SK-N-SH (cell line): ENCODE results near the gene EMP2. TPM values are rescaled to one million over a fixed set of nuclear protein-coding genes. Genes with fewer than 3 reads are reported as not detected.

Experiments
- CTCF ChIA-PET: fragments of 300-600, 350-600 bp; formaldehyde crosslinking; extraction: SDS; loops from one replicate; lab custom pipeline; 2021; lab: Yijun Ruan, JAX
- POLR2A ChIA-PET: fragments of 350-600 bp; sonication (Branson Sonifier 250); formaldehyde crosslinking; extraction: SDS; loops from one replicate; lab custom pipeline; 2020; ENCODE audit warnings: antibody characterized with exemption, inconsistent platforms; lab: Yijun Ruan, JAX
- DNase-seq: peaks from one replicate; pipeline ENCODE4 v3.0.0; 2012
- H2AFZ ChIP-seq: fragments of 200-600 bp; sonication (generic); 2 replicates; pipeline ENCODE4 v1.8.1; 2016; ENCODE audit warnings: antibody characterized with exemption, mild to moderate bottlenecking, low read depth
- H3F3A ChIP-seq: fragments of 200-600 bp; sonication (generic); replicated peaks from 2 replicates; pipeline ENCODE3; 2016; ENCODE audit warnings: antibody characterized with exemption, mild to moderate bottlenecking; ENCODE audit not compliant: insufficient read depth
- H3K27ac ChIP-seq, 2 experiments: fragments of 200-500 bp in 1 of 2; fragments of 200-600 bp in 1 of 2; sonication (Bioruptor generic) in 1 of 2; sonication (generic), shearing (Covaris generic) in 1 of 2; 2 replicates each; pipeline versions ENCODE4 v1.5.1 to v1.6.1; 2014 to 2016; ENCODE audit warnings: low read depth in 2 of 2, inconsistent platforms in 1 of 2, low read length in 1 of 2, mild to moderate bottlenecking in 1 of 2, mixed read lengths in 1 of 2
- H3K27me3 ChIP-seq: fragments of 200-600 bp; sonication (generic), shearing (Covaris generic); 2 replicates; pipeline ENCODE4 v1.6.1; 2016; ENCODE audit warnings: mixed run types; ENCODE audit not compliant: insufficient read depth
- H3K36me3 ChIP-seq, 2 experiments: fragments of 200-500 bp in 1 of 2; fragments of 200-600 bp in 1 of 2; sonication (Bioruptor generic) in 1 of 2; sonication (generic) in 1 of 2; replicated peaks in 1 of 2; 2 replicates each; pipeline versions ENCODE3 to v1.5.1; 2014 to 2016; ENCODE audit warnings: low read length in 1 of 2, mild to moderate bottlenecking in 1 of 2; ENCODE audit not compliant: insufficient read depth in 2 of 2, control insufficient read depth in 1 of 2
- H3K4me1 ChIP-seq, 2 experiments: fragments of 200-500 bp in 1 of 2; fragments of 200-600 bp in 1 of 2; sonication (Bioruptor generic) in 1 of 2; sonication (generic), shearing (Covaris generic) in 1 of 2; 2 replicates each; pipeline versions ENCODE4 v1.5.1 to v1.6.1; 2014 to 2016; ENCODE audit warnings: low read depth in 1 of 2, low read length in 1 of 2, mixed run types in 1 of 2; ENCODE audit not compliant: insufficient read depth in 2 of 2, control insufficient read depth in 1 of 2
- H3K4me2 ChIP-seq: fragments of 200-600 bp; sonication (generic), shearing (Covaris generic); 2 replicates; pipeline ENCODE4 v1.6.1; 2017; ENCODE audit warnings: mixed run types
- H3K4me3 ChIP-seq, 2 experiments: fragments of 200-500 bp in 1 of 2; fragments of 200-600 bp in 1 of 2; sonication (Bioruptor generic) in 1 of 2; sonication (generic), shearing (Covaris generic) in 1 of 2; 2 replicates each; pipeline versions ENCODE4 v1.5.1 to v1.8.1; 2014 to 2016; ENCODE audit warnings: low read depth in 2 of 2, inconsistent platforms in 1 of 2, low read length in 1 of 2, mild to moderate bottlenecking in 1 of 2, mixed read lengths in 1 of 2, moderate library complexity in 1 of 2
- H3K79me2 ChIP-seq: fragments of 200-600 bp; sonication (generic); 2 replicates; pipeline ENCODE4 v1.8.1; 2017; ENCODE audit warnings: mild to moderate bottlenecking; ENCODE audit not compliant: insufficient read depth
- H3K9ac ChIP-seq: fragments of 200-600 bp; sonication (generic); 2 replicates; pipeline ENCODE4 v1.6.1; 2017; ENCODE audit warnings: mixed run types
- H3K9me2 ChIP-seq: fragments of 200-600 bp; sonication (generic); 2 replicates; pipeline ENCODE4 v1.6.1; 2017; ENCODE audit warnings: mixed run types
- H3K9me3 ChIP-seq: fragments of 200-600 bp; sonication (generic); 2 replicates; pipeline ENCODE4 v1.6.1; 2017; ENCODE audit warnings: mixed run types, mild to moderate bottlenecking, moderate library complexity
- H4K20me1 ChIP-seq: fragments of 200-600 bp; sonication (generic); 2 replicates; pipeline ENCODE4 v1.6.1; 2017; ENCODE audit warnings: mild to moderate bottlenecking, mixed run types; ENCODE audit not compliant: insufficient read depth
- CHD2 ChIP-seq: fragments of 150-350 bp; IDR thresholded peaks from 2 replicates; pipeline ENCODE4 v1.6.1; 2018; ENCODE audit warnings: low read length; ENCODE audit not compliant: partially characterized antibody
- ELF1 ChIP-seq: IDR thresholded peaks from 2 replicates; pipeline ENCODE4 v1.4.0; 2012
- FOXJ3 ChIP-seq: sonication (generic); formaldehyde crosslinking; IDR thresholded peaks from 2 replicates; pipeline ENCODE4 v1.5.1; 2020; ENCODE audit warnings: mild to moderate bottlenecking, missing genetic modification reagents
- GABPA ChIP-seq: IDR thresholded peaks from 2 replicates; pipeline ENCODE4 v1.4.0; 2012; ENCODE audit warnings: low read depth, mild to moderate bottlenecking
- IRF3 ChIP-seq: fragments of 150-350 bp; IDR thresholded peaks from 2 replicates; pipeline ENCODE4 v1.6.1; 2016; ENCODE audit warnings: mild to moderate bottlenecking, low read depth, low read length
- MAX ChIP-seq: IDR thresholded peaks from 2 replicates; pipeline ENCODE4 v1.4.0; 2012; ENCODE audit warnings: low read depth
- MXI1 ChIP-seq: IDR thresholded peaks from 2 replicates; pipeline ENCODE4 v1.6.1; 2012; ENCODE audit warnings: mild to moderate bottlenecking, low read depth, low read length, improper control_type of control experiment
- NFIC ChIP-seq: IDR thresholded peaks from 2 replicates; pipeline ENCODE4 v1.4.0; 2012; ENCODE audit warnings: borderline replicate concordance
- NRF1 ChIP-seq: IDR thresholded peaks from 2 replicates; pipeline ENCODE4 v1.6.1; 2012; ENCODE audit warnings: low read depth, mild to moderate bottlenecking, low read length
- POLR2AphosphoS5 ChIP-seq: IDR thresholded peaks from 2 replicates; pipeline ENCODE4 v1.6.1; 2012; ENCODE audit warnings: low read depth, low read length
- SMC3 ChIP-seq: IDR thresholded peaks from 2 replicates; pipeline ENCODE4 v1.6.1; 2012; ENCODE audit warnings: low read depth, low read length, improper control_type of control experiment
- TAF1 ChIP-seq: IDR thresholded peaks from 2 replicates; pipeline ENCODE4 v1.6.1; 2012; ENCODE audit warnings: low read depth, mild to moderate bottlenecking, low read length, moderate library complexity, borderline replicate concordance
- TCF12 ChIP-seq: IDR thresholded peaks from 2 replicates; pipeline ENCODE4 v1.4.0; 2012
- USF1 ChIP-seq: IDR thresholded peaks from 2 replicates; pipeline ENCODE4 v1.4.0; 2012; ENCODE audit warnings: low read depth, borderline replicate concordance
- USF2 ChIP-seq: fragments of 150-350 bp; IDR thresholded peaks from 2 replicates; pipeline ENCODE4 v1.6.1; 2017; ENCODE audit warnings: antibody characterized with exemption, low read length, low read depth, borderline replicate concordance
- WGBS: methylation state at CpG from one replicate; pipeline ENCODE4 v1.1.6; 2017; ENCODE audit warnings: low lambda C conversion rate; 5-methylcytosine and 5-hydroxymethylcytosine counted together
- polyA plus RNA-seq, 3 experiments: library from polyadenylated mRNA; depleted of rRNA; stranded (reverse); fragments of >200 nt; gene quantifications; 2 replicates each; pipeline ENCODE4 v1.2.3, GENCODE V29; 2012

EMP2 gene
- polyA plus RNA-seq, 1 of the 3 experiments (the other 2 are of a cell fraction): 4.3 TPM

- TF ChIP-seq USF1: no peak
- TF ChIP-seq, all 33 proteins: peak for 0
- Histone ChIP-seq H2AFZ (no peak overlapping the region), H3K4me2 (no peak overlapping the region), H3K79me2 (no peaks in the 10 kb centered on the region), H4K20me1 (no peaks in the 10 kb centered on the region), H3K9ac (no peak overlapping the region), H3K27me3 (no peaks in the 10 kb centered on the region), H3K36me3 (no peaks in the 10 kb centered on the region), H3K4me3 (no peak overlapping the region), H3K9me3 (no peaks in the 10 kb centered on the region), H3K9me2 (no peaks in the 10 kb centered on the region), H3K4me1 (no peaks in the 10 kb centered on the region; a peak in 1 of 4 replicates), H3K27ac (no peak overlapping the region), H3F3A (no peaks in the 10 kb centered on the region)
- 16% methylated on average over 1 of the region's 1 CpG for WGBS
- CTCF ChIA-PET: interaction anchor here (1.3 to 16.7 kb wide), 2 partner anchors 10 to 220 kb away, joined by 4 to 305 read pairs; partner anchors contain the start of gene NUBP1
- DNase-seq: no peak
- POLR2A ChIA-PET: no interaction called here
Observed at GRCh38 chr16:10519297-10519696, 61.1 kb downstream of the EMP2 start.

GRCh38 chr16:10518479-10519041 is 61.8 kb downstream of the EMP2 start:
- no peak overlapping the region for H3K9ac ChIP-seq
- no peaks in the 10 kb centered on the region for H3F3A ChIP-seq
- no peak overlapping the region for H3K4me2 ChIP-seq
- no peaks in the 10 kb centered on the region for H3K9me3 ChIP-seq
- ChIA-PET POLR2A (no interaction called here), CTCF (interaction anchor here (1.3 to 16.7 kb wide), 3 partner anchors 9 to 262 kb away, joined by 4 to 305 read pairs (median 4); partner anchors contain the start of gene NUBP1)
- no peak overlapping the region for H2AFZ ChIP-seq
- no peak overlapping the region for H3K27ac ChIP-seq
- H3K27me3 ChIP-seq: no peaks in the 10 kb centered on the region
- no peaks in the 10 kb centered on the region for H3K9me2 ChIP-seq
- H3K4me1 ChIP-seq: no peaks in the 10 kb centered on the region; a peak in 1 of 4 replicates
- no peak overlapping the region for H3K4me3 ChIP-seq
- H3K79me2 ChIP-seq: no peaks in the 10 kb centered on the region
- DNase-seq: no peak
- TF ChIP-seq TAF1 (no peak), CHD2 (no peak), USF2 (no peak), ELF1 (no peak), FOXJ3 (CRISPR knock-in tag) (no peak), TCF12 (no peak), POLR2AphosphoS5 (no peak), SMC3 (no peak), MAX (no peak), NFIC (no peak), IRF3 (no peak), NRF1 (no peak), MXI1 (no peak), GABPA (no peak), USF1 (no peak)
- no peaks in the 10 kb centered on the region for H3K36me3 ChIP-seq
- no peaks in the 10 kb centered on the region for H4K20me1 ChIP-seq
- WGBS: 49% methylated on average over 7 of the region's 7 CpGs
